Loucy (cell line): ENCODE measurements around the gene MPC1L.
A peak's percentile ranks its signal among the peaks of the same experiment; 100 is the strongest.

ENCODE experiments used
- H2AFZ ChIP-seq: fragments of 200-600 bp; sonication (generic); 2 replicates; pipeline ENCODE4 v1.6.0; 2016; ENCODE audit warnings: antibody characterized with exemption, mild to moderate bottlenecking, low read length, moderate library complexity
- H3F3A ChIP-seq: fragments of 200-600 bp; 2 replicates; pipeline ENCODE4 v1.6.0; 2016; ENCODE audit warnings: antibody characterized with exemption, low read depth, mild to moderate bottlenecking
- H3K27me3 ChIP-seq: fragments of 200-600 bp; sonication (generic); 2 replicates; pipeline ENCODE4 v1.6.1; 2014; ENCODE audit warnings: low read length, mild to moderate bottlenecking; ENCODE audit not compliant: insufficient read depth, poor library complexity, severe bottlenecking
- H3K36me3 ChIP-seq: fragments of 200-600 bp; sonication (generic); 2 replicates; pipeline ENCODE4 v1.6.1; 2016; ENCODE audit warnings: low read length; ENCODE audit not compliant: insufficient read depth
- H3K4me1 ChIP-seq: fragments of 200-600 bp; sonication (generic); 2 replicates; pipeline ENCODE4 v1.5.1; 2014; ENCODE audit warnings: low read length, mild to moderate bottlenecking; ENCODE audit not compliant: insufficient read depth, poor library complexity, severe bottlenecking
- H3K4me2 ChIP-seq: fragments of 200-600 bp; sonication (generic); 2 replicates; pipeline ENCODE4 v1.6.0; 2014; ENCODE audit warnings: antibody characterized with exemption, low read length, low read depth, mild to moderate bottlenecking; ENCODE audit not compliant: poor library complexity, severe bottlenecking
- H3K4me3 ChIP-seq: fragments of 200-600 bp; sonication (generic); 2 replicates; pipeline ENCODE4 v1.5.1; 2014; ENCODE audit warnings: low read length, mild to moderate bottlenecking, mixed read lengths; ENCODE audit not compliant: poor library complexity, severe bottlenecking
- H3K79me2 ChIP-seq: fragments of 200-600 bp; sonication (generic); 2 replicates; pipeline ENCODE4 v1.6.1; 2014; ENCODE audit warnings: low read length; ENCODE audit not compliant: insufficient read depth
- H3K9ac ChIP-seq: fragments of 200-600 bp; sonication (generic); 2 replicates; pipeline ENCODE4 v1.6.0; 2014; ENCODE audit warnings: mild to moderate bottlenecking, low read depth, low read length, moderate library complexity; ENCODE audit not compliant: poor library complexity, severe bottlenecking
- H3K9me2 ChIP-seq: fragments of 200-600 bp; sonication (generic); replicated peaks from 2 replicates; pipeline ENCODE4 v1.6.1; 2016; ENCODE audit warnings: low read depth, low read length, mixed read lengths
- H3K9me3 ChIP-seq: fragments of 200-600 bp; sonication (generic); 2 replicates; pipeline ENCODE4 v1.6.1; 2014; ENCODE audit warnings: mild to moderate bottlenecking, antibody characterized with exemption, low read length, low read depth; ENCODE audit not compliant: insufficient read depth
- H4K20me1 ChIP-seq: fragments of 200-600 bp; sonication (generic); 2 replicates; pipeline ENCODE4 v1.6.0; 2014; ENCODE audit warnings: antibody characterized with exemption, low read length, mild to moderate bottlenecking; ENCODE audit not compliant: insufficient read depth, poor library complexity, severe bottlenecking
- CTCF ChIP-seq: fragments of 200-600 bp; sonication (generic); conservative IDR thresholded peaks from 2 replicates; pipeline ENCODE4 v1.5.1; 2014; ENCODE audit warnings: mild to moderate bottlenecking, antibody characterized with exemption, low read length
- EZH2phosphoT487 ChIP-seq: fragments of 200-600 bp; IDR thresholded peaks from 2 replicates; pipeline ENCODE4 v1.6.1; 2018; ENCODE audit warnings: antibody characterized with exemption, mild to moderate bottlenecking, moderate library complexity, borderline replicate concordance

Gene MPC1L

GRCh38 chrX:40637687-40638086 lies 14.5 kb downstream of the MPC1L start:
- TF ChIP-seq CTCF, result no peak
- no peak for TF ChIP-seq EZH2phosphoT487
- Histone ChIP-seq H3K36me3 (peaks cover 53% of the 10 kb centered on the region; the same call in 1 of the 2 replicates), H3K4me1 (peaks cover 3% of the 10 kb centered on the region), H3K27me3 (no peaks in the 10 kb centered on the region), H3K4me3 (no peak overlapping the region), H3K9ac (no peak overlapping the region), H4K20me1 (no peaks in the 10 kb centered on the region), H3F3A (no peaks in the 10 kb centered on the region), H3K79me2 (peaks cover 13% of the 10 kb centered on the region; the same call in 1 of the 2 replicates), H3K9me2 (no peaks in the 10 kb centered on the region), H2AFZ (no peak overlapping the region), H3K4me2 (no peak overlapping the region), H3K9me3 (no peaks in the 10 kb centered on the region)

GRCh38 chrX:40644176-40644575 lies 20.9 kb downstream of the MPC1L start:
- Histone ChIP-seq H3K27me3 (no peaks in the 10 kb centered on the region), H3K36me3 (no peaks in the 10 kb centered on the region), H3K9ac (peak overlapping the region; percentile 77), H2AFZ (no peak overlapping the region), H3K4me1 (peaks cover 14% of the 10 kb centered on the region), H4K20me1 (no peaks in the 10 kb centered on the region), H3F3A (no peaks in the 10 kb centered on the region), H3K79me2 (peaks cover 55% of the 10 kb centered on the region), H3K9me3 (no peaks in the 10 kb centered on the region), H3K4me3 (peak overlapping the region; percentile 76), H3K4me2 (peak overlapping the region; percentile 66), H3K9me2 (no peaks in the 10 kb centered on the region)
- TF ChIP-seq CTCF, result no peak
- no peak for TF ChIP-seq EZH2phosphoT487

- Histone ChIP-seq H3K9ac (peak overlapping the region; percentile 77), H3K9me2 (no peaks in the 10 kb centered on the region), H3K9me3 (no peaks in the 10 kb centered on the region), H3K4me3 (peak overlapping the region; percentile 76), H3K79me2 (peaks cover 55% of the 10 kb centered on the region), H3F3A (no peaks in the 10 kb centered on the region), H3K27me3 (no peaks in the 10 kb centered on the region), H2AFZ (no peak overlapping the region), H3K4me2 (peak overlapping the region; percentile 66), H4K20me1 (no peaks in the 10 kb centered on the region), H3K4me1 (peaks cover 14% of the 10 kb centered on the region), H3K36me3 (no peaks in the 10 kb centered on the region)
- TF ChIP-seq EZH2phosphoT487 (no peak), CTCF (no peak)
These were observed 21.7 kb downstream of the MPC1L start for GRCh38 chrX:40644821-40645358.
